Breast epithelium (tissue), 4 donors: ENCODE measurements around the gene FCMR. TPM values are rescaled to one million over a fixed set of nuclear protein-coding genes. Genes with fewer than 3 reads are reported as not detected.

ENCODE experiments used
- DNase-seq, 2 donors: peaks; one replicate each; pipeline ENCODE4 v3.0.0-alpha.2; 2019; ENCODE audit warnings: low spot score in 2 of 2
- H3K27ac ChIP-seq, 2 donors: fragments of 200-600 bp; sonication (generic) in 1 of 2; one replicate each; pipeline ENCODE4 v1.5.1; 2016 to 2019; ENCODE audit warnings: mild to moderate bottlenecking in 1 of 2
- H3K27me3 ChIP-seq, 2 donors: fragments of 200-600 bp; sonication (generic) in 1 of 2; one replicate each; pipeline versions ENCODE4 v1.5.1 to v1.6.0; 2017 to 2019; ENCODE audit warnings: control low read depth in 1 of 2, mild to moderate bottlenecking in 1 of 2
- H3K36me3 ChIP-seq: fragments of 200-600 bp; one replicate; pipeline ENCODE4 v1.5.1; 2019
- H3K4me1 ChIP-seq, 2 donors: fragments of 200-600 bp; sonication (generic); one replicate each; pipeline ENCODE4 v1.5.1; 2016 to 2019; ENCODE audit warnings: control low read depth in 1 of 2
- H3K4me3 ChIP-seq, 3 donors: fragments of 200-600 bp; sonication (generic); 1 replicate in 2 of 3; 2 replicates in 1 of 3; pipeline ENCODE4 v1.5.1; 2016 to 2019; ENCODE audit warnings: mild to moderate bottlenecking in 3 of 3, moderate library complexity in 2 of 3
- H3K9me3 ChIP-seq, 2 donors: fragments of 200-600 bp; sonication (generic) in 1 of 2; one replicate each; pipeline ENCODE4 v1.5.1; 2016 to 2019; ENCODE audit warnings: control low read depth in 1 of 2
- CTCF ChIP-seq, 3 donors: fragments of 450-650 bp; IDR thresholded peaks; one replicate each; pipeline ENCODE4 v1.5.1; 2016 to 2017; ENCODE audit warnings: antibody characterized with exemption in 3 of 3, mild to moderate bottlenecking in 3 of 3, moderate library complexity in 3 of 3
- POLR2A ChIP-seq: fragments of 450-650 bp; IDR thresholded peaks from one replicate; pipeline ENCODE4 v1.6.1; 2016; ENCODE audit warnings: antibody characterized with exemption, mild to moderate bottlenecking, moderate library complexity
- POLR2AphosphoS5 ChIP-seq, 3 donors: sonication (generic); formaldehyde crosslinking; IDR thresholded peaks; one replicate each; pipeline ENCODE4 v1.6.1; 2017; ENCODE audit warnings: antibody characterized with exemption in 3 of 3
- intact Hi-C: fragments of 100-400 bp; cut with DNase I; formaldehyde crosslinking; loops from one replicate; pipeline ENCODE4 v1.15.1; 2023; ENCODE audit warnings: low total_unique reads
- total RNA-seq, 3 donors: library from RNA; depleted of rRNA; stranded (reverse); fragments of >200 nt; gene quantifications; one replicate each; pipeline ENCODE4 v1.1.0, GENCODE V29; 2016

The FCMR gene
- total RNA-seq, 3 donors from 2014 or later, result 1.1 to 11.0 (median 3.3) TPM

GRCh38 chr1:206904423-206905142 lies 17.2 kb downstream of the FCMR start:
- intact Hi-C loops, result loop anchor here (5.0 kb wide), 1 partner anchor 177 kb away; no protein-coding TSS in a partner anchor
- Histone ChIP-seq H3K36me3 (no peaks in the 10 kb centered on the region), H3K4me3 (no peak overlapping the region), H3K27me3 (no peaks in the 10 kb centered on the region), H3K27ac (peak overlapping the region; percentile 46 to 54), H3K9me3 (no peaks in the 10 kb centered on the region), H3K4me1 (peaks cover 0 to 4% of the 10 kb centered on the region in 2 donors)
- DNase-seq, result no peak
- TF ChIP-seq POLR2AphosphoS5 (IDR thresholded peaks at IDR 0.05), result no peak
- TF ChIP-seq CTCF (IDR thresholded peaks at IDR 0.05), result no peak
- TF ChIP-seq POLR2A, result no peak

DNA sequence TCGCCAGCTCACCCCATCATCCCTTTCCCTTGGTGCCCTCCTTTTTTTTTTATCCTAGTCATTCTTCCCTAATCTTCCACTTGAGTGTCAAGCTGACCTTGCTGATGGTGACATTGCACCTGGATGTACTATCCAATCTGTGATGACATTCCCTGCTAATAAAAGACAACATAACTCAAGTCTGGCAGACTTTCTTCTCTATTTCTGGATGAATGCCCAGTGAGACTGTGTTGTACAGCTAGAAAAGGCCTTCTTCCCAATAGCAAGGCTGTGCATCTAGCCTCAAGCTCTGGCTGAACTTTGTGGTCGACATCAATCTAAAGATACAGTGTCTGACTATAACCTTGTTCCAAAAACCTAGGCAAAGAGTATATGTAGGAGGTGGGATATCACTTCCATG lies 18.1 kb downstream of the FCMR start:
- no peak for TF ChIP-seq CTCF (IDR thresholded peaks at IDR 0.05)
- TF ChIP-seq POLR2A, result no peak
- TF ChIP-seq POLR2AphosphoS5 (IDR thresholded peaks at IDR 0.05), result no peak
- intact Hi-C loops, result no loop called here
- no peaks in the 10 kb centered on the region for H3K36me3 ChIP-seq
- no peaks in the 10 kb centered on the region for H3K9me3 ChIP-seq
- no peak overlapping the region for H3K4me3 ChIP-seq
- H3K27ac ChIP-seq, result no peak overlapping the region
- peaks cover 0 to 4% of the 10 kb centered on the region in 2 donors for H3K4me1 ChIP-seq
- DNase-seq, result no peak
- H3K27me3 ChIP-seq, result no peaks in the 10 kb centered on the region

GRCh38 chr1:206902702-206903101 lies 19.0 kb downstream of the FCMR start:
- no peak for DNase-seq
- Histone ChIP-seq H3K27ac (no peak overlapping the region), H3K4me3 (no peak overlapping the region), H3K9me3 (no peaks in the 10 kb centered on the region), H3K36me3 (no peaks in the 10 kb centered on the region), H3K27me3 (no peaks in the 10 kb centered on the region), H3K4me1 (peaks cover 0 to 4% of the 10 kb centered on the region in 2 donors)
- intact Hi-C loops, result no loop called here
- no peak for TF ChIP-seq POLR2A
- TF ChIP-seq CTCF (IDR thresholded peaks at IDR 0.05), result no peak
- no peak for TF ChIP-seq POLR2AphosphoS5 (IDR thresholded peaks at IDR 0.05)

DNA sequence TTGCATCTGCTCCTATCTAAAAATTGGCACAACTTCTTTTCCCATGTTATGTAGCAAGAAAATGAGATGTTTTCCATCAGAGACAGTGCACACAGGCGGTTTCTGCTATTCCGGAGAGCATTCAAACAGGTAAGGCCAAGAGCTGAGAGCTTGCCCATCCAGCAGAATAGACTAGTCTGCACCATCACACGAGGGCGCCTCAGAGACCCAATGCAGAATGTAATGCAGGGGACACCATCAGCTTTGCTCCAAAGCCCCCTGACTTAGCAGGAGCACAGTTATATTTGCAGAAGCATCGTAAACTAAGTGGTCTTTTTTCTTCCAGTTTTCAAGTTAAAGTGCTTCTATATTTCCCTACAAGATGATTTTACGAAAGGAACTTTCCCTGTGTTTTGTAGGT lies 19.8 kb downstream of the FCMR start:
- H3K27ac ChIP-seq, result no peak overlapping the region
- no peak for DNase-seq
- no peaks in the 10 kb centered on the region for H3K36me3 ChIP-seq
- no peaks in the 10 kb centered on the region for H3K27me3 ChIP-seq
- H3K4me1 ChIP-seq, result peaks cover 0 to 4% of the 10 kb centered on the region in 2 donors
- intact Hi-C loops, result no loop called here
- no peak overlapping the region for H3K4me3 ChIP-seq
- no peaks in the 10 kb centered on the region for H3K9me3 ChIP-seq
- TF ChIP-seq POLR2A, result no peak
- no peak for TF ChIP-seq POLR2AphosphoS5 (IDR thresholded peaks at IDR 0.05)
- no peak for TF ChIP-seq CTCF (IDR thresholded peaks at IDR 0.05)

- Histone ChIP-seq H3K27ac (no peak overlapping the region), H3K4me1 (peaks cover 0 to 4% of the 10 kb centered on the region in 2 donors), H3K27me3 (no peaks in the 10 kb centered on the region), H3K4me3 (no peak overlapping the region), H3K36me3 (no peaks in the 10 kb centered on the region), H3K9me3 (no peaks in the 10 kb centered on the region)
- no peak for DNase-seq
- TF ChIP-seq POLR2A (no peak), POLR2AphosphoS5 (IDR thresholded peaks at IDR 0.05) (no peak), CTCF (IDR thresholded peaks at IDR 0.05) (no peak)
- intact Hi-C loops, result no loop called here
Observed at GRCh38 chr1:206900149-206900548, 21.6 kb downstream of the FCMR start.
